HG03442 (cell line): Measurements from ENCODE around the gene EEF2KMT.

ENCODE experiments used
- ATAC-seq: cut with Tn5 transposase; IDR thresholded peaks from one replicate; pipeline ENCODE4 v1.9.1; 2021; ENCODE audit warnings: mild to moderate bottlenecking, moderate library complexity; ENCODE audit not compliant: unreplicated experiment

The EEF2KMT gene

DNA sequence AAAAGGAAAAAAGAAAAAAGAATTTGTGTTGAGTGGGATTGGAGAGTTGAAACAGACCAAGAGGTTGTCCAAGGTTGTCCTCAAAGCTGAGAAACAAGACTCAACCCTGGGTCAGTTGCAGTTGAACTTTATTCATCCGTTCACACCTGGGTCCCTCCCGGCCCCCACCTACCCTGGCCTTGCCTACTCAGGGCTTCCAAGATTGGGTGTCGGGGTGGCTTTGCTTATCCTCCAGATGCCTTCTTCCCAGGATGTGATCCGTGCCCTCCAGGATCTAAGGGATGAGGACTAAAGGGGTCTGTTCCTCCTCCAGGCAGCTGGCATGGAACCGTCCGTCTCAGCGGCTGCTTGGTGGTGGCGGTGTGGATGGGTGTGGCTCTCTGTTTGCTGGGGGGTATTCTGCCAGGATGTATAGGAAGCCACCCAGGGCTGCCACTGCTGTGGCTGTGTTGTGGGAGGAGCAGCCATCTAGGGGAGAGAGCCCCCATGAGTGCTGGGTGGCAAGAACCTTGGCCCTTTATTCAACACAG, 53.5 kb downstream of the EEF2KMT start:
- no peak for ATAC-seq

DNA sequence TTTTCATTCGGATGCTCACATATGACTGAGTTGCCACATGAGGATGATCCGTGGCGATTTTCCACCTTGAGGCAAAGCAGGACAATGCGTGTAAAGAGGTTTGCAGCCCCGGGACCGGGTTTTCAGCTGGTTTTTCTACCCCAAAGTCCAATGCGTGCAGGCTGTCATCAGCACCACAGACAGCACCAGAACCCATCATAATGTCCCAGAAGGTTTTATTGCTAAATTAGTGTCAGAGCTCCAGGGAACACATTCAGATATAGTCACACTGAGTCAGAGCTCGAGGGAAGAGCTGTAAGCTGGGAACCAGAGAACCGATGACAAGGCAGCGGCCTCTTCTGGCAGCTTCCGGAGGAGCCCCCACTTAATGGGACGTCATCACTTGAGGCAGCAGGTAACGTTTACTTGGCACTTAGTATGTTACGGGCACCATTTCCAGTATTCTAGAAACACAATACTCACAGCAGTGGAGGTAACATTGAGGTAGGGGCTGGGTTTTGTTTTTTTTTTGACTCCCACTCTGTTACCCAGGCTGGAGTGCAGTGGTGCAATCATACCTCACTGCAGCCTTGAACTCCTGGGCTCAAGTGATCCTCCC, 54.9 kb downstream of the EEF2KMT start:
- no peak for ATAC-seq

DNA sequence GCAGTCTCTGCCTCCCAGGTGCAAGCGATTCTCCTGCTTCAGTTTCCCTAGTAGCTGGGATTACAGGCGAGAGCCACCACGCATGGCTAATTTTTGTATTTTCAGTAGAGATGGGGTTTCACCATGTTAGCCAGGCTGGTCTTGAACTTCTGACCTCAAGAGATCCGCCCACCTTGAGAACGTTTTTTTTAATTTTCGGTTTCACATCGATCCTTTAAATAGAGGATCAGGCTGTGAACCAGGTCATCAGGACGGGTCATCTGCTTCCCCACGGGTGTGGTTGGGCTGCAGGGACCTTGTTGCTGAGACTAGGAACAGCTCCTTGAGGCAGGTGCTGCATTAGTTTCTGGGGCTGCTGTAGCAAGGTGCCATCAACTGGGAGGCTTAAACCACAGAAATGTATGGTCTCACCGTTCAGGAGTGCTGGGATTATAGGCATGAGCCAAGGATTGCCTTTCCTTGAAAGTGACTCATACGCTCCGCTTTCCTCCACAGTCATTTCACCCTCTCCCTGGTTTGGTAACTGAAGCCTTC, 55.9 kb downstream of the EEF2KMT start:
- ATAC-seq, result peak; percentile 74

DNA sequence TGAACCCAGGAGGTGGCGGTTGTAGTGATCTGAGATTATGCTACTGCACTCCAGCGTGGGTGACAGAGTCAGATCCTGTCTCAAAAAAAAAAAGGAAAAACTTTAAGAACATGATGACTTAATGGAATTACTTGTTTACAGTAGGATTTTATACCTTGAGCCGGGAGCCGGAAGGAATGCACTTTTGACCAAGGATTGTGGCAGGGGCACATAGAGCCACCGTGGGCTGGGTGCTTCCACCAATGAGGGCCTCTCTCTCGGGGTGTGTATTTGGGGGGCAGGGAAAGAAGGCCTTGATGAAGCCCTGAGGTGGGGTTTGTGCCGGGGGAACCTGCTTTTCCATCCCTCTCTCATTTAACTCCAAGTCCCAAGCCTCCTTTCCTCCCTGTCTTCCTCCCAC, 57.1 kb downstream of the EEF2KMT start:
- ATAC-seq, result no peak

DNA sequence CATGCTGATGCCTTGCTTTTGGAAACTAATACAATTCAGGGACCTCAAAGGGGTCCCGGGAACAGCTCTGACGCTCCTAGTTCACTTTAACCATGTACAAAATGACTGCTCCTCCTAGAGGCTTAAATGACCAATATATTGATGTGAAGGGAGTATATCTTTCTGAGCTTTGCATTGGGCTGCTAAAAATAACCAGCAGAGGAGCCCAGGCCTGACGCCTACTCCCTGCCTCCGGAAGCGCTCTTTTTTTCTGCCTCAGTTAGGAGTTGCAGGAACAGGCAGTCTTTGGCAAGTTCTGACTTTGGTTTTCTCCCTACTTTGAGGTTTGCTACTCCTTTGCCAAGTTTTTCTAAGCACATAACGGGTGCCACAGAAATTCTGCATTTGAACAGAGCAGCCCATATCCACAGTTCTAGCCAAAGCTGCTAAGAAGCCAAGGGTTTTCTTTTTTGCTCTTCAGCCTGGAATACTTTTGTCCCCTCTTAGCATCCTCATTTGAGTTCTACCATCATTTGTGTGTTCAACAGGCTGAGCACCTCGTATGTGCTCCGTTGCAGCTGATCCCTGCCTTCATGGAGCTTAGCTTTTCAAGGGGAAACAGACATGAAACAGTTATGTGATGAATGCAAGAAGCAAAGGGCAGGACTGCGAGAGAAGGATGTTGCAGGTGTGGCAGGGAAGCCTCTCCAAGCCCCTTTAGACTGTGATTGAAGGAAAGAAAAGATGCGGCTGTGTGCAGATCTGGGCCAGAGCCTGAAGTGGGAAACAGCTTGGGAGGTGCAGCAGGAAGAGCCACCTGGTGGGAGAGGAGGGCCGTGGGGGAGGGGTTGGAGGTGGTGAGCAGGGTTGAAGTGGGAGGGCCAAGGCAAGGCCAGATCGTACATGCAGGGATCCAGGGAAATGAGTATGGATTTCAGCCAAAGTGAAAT, 61.1 kb downstream of the EEF2KMT start:
- no peak for ATAC-seq

DNA sequence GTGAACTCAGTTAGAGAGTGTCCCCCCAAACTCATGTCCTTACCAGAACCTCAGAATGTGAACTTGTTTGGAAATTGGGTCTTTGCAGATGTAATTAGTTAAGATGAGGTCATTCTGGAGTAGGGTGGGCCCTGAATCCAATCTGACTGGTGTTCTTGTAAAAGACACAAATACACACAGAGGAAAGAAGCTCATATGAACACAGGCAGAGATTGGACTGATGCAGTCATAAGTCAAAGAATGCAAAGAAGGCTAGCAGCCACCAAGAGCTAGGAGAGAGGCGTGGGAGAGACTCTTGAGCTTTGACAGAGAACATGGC, 61.7 kb downstream of the EEF2KMT start:
- ATAC-seq, result no peak
